Cerebellar cortex (tissue), 1 donor: Measurements from ENCODE around the gene GSTM5.
A peak's percentile ranks its signal among the peaks of the same experiment; 100 is the strongest.
"Not testable (repeated sequence)": the region's sequence is repeated elsewhere in the genome, so short reads cannot be mapped to it uniquely, and the experiment has no call there.

Source experiments
- DNase-seq: peaks from one replicate; pipeline ENCODE4 v3.0.0-alpha.2; 2015; ENCODE audit warnings: low spot score

GSTM5 gene

GRCh38 chr1:109697066-109697465 is 15.0 kb upstream of the GSTM5 start:
- no peak for DNase-seq

- DNase-seq = not testable (repeated sequence)
Measured at GRCh38 chr1:109697861-109698260, 14.2 kb upstream of the GSTM5 start.

GRCh38 chr1:109702940-109703339 is 9.1 kb upstream of the GSTM5 start:
- DNase-seq = not testable (repeated sequence)

- DNase-seq = peak; percentile 14
Measured at GRCh38 chr1:109704173-109704572, 7.9 kb upstream of the GSTM5 start.

- DNase-seq = no peak
Measured at GRCh38 chr1:109705411-109705810, 6.6 kb upstream of the GSTM5 start.

GRCh38 chr1:109708949-109709348 is 3.1 kb upstream of the GSTM5 start:
- DNase-seq = not testable (repeated sequence)

- DNase-seq = peak; percentile 88
Measured at GRCh38 chr1:109709822-109710221, 2.2 kb upstream of the GSTM5 start.

- no peak for DNase-seq
Measured at GRCh38 chr1:109712321-109712864, 342 bp downstream of the GSTM5 start.

- no peak for DNase-seq
Measured at GRCh38 chr1:109713636-109714035, 1.6 kb downstream of the GSTM5 start.

- no peak for DNase-seq
Measured at GRCh38 chr1:109714661-109715372, 2.8 kb downstream of the GSTM5 start.

GRCh38 chr1:109716121-109716520 is 4.1 kb downstream of the GSTM5 start:
- DNase-seq = no peak

- DNase-seq = no peak
Measured at GRCh38 chr1:109716570-109717090, 4.6 kb downstream of the GSTM5 start.

GRCh38 chr1:109717729-109718128 is 5.7 kb downstream of the GSTM5 start:
- no peak for DNase-seq

GRCh38 chr1:109718495-109718894 is 6.4 kb downstream of the GSTM5 start:
- DNase-seq = peak; percentile 52

GRCh38 chr1:109719337-109719837 is 7.3 kb downstream of the GSTM5 start:
- no peak for DNase-seq

- DNase-seq = no peak
Measured at GRCh38 chr1:109721042-109721441, 9.0 kb downstream of the GSTM5 start.

GRCh38 chr1:109721971-109722370 is 9.9 kb downstream of the GSTM5 start:
- DNase-seq = no peak

GRCh38 chr1:109722908-109723691 is 11.0 kb downstream of the GSTM5 start:
- no peak for DNase-seq

- DNase-seq = no peak
Measured at GRCh38 chr1:109724933-109725332, 12.9 kb downstream of the GSTM5 start.

GRCh38 chr1:109725510-109725909 is 13.5 kb downstream of the GSTM5 start:
- no peak for DNase-seq

- no peak for DNase-seq
Measured at GRCh38 chr1:109726007-109726406, 14.0 kb downstream of the GSTM5 start.

GRCh38 chr1:109726728-109727373 is 14.8 kb downstream of the GSTM5 start:
- no peak for DNase-seq
